Neural crest cell (in vitro differentiated cells): ENCODE results near the gene PERP. TPM values are rescaled to one million over a fixed set of nuclear protein-coding genes. Genes with fewer than 3 reads are reported as not detected.

ENCODE experiments used
- DNase-seq: peaks from one replicate; pipeline ENCODE4 v3.0.0; 2021; ENCODE audit warnings: low read depth, mixed read lengths, low spot score
- H3K27ac Mint-ChIP-seq: one replicate; pipeline ENCODE4 v1.8.0; 2021; ENCODE audit warnings: mild to moderate bottlenecking, mixed read lengths; ENCODE audit not compliant: unreplicated experiment
- H3K27me3 Mint-ChIP-seq: 2 replicates; pipeline ENCODE4 v1.8.0; 2021; ENCODE audit warnings: low read depth, mild to moderate bottlenecking, mixed read lengths
- H3K36me3 Mint-ChIP-seq: 2 replicates; pipeline ENCODE4 v1.8.0; 2021; ENCODE audit warnings: low read depth, mild to moderate bottlenecking, mixed read lengths
- H3K4me1 Mint-ChIP-seq: 2 replicates; pipeline ENCODE4 v1.8.0; 2021; ENCODE audit warnings: mixed read lengths
- H3K4me3 Mint-ChIP-seq: one replicate; pipeline ENCODE4 v1.8.0; 2021; ENCODE audit warnings: mild to moderate bottlenecking, mixed read lengths
- H3K9me3 Mint-ChIP-seq: 2 replicates; pipeline ENCODE4 v1.8.0; 2021; ENCODE audit warnings: mixed read lengths
- total RNA-seq: library from RNA; stranded (reverse); gene quantifications from 2 replicates; pipeline ENCODE4 v1.2.1, GENCODE V29; 2021
- TF ChIP-seq, protein P1 (sequence below): fragments of 200-600 bp; sonication (generic); conservative IDR thresholded peaks from 2 replicates; pipeline ENCODE4 v1.5.0; 2021; ENCODE audit warnings: antibody characterized with exemption, mild to moderate bottlenecking

PERP gene
- total RNA-seq, 1 donor from 2014 or later: 3.3 TPM

GRCh38 chr6:138109042-138109997, 2.1 kb upstream of the PERP start:
- no peaks in the 10 kb centered on the region for H3K9me3 Mint-ChIP-seq
- peak; percentile 72 for DNase-seq
- peaks cover 57% of the 10 kb centered on the region for H3K27me3 Mint-ChIP-seq
- H3K4me1 Mint-ChIP-seq: peaks cover 19% of the 10 kb centered on the region
- H3K4me3 Mint-ChIP-seq: peak overlapping the region; percentile 60
- H3K36me3 Mint-ChIP-seq: no peaks in the 10 kb centered on the region
- H3K27ac Mint-ChIP-seq: no peak overlapping the region
- TF ChIP-seq, protein P1, sequence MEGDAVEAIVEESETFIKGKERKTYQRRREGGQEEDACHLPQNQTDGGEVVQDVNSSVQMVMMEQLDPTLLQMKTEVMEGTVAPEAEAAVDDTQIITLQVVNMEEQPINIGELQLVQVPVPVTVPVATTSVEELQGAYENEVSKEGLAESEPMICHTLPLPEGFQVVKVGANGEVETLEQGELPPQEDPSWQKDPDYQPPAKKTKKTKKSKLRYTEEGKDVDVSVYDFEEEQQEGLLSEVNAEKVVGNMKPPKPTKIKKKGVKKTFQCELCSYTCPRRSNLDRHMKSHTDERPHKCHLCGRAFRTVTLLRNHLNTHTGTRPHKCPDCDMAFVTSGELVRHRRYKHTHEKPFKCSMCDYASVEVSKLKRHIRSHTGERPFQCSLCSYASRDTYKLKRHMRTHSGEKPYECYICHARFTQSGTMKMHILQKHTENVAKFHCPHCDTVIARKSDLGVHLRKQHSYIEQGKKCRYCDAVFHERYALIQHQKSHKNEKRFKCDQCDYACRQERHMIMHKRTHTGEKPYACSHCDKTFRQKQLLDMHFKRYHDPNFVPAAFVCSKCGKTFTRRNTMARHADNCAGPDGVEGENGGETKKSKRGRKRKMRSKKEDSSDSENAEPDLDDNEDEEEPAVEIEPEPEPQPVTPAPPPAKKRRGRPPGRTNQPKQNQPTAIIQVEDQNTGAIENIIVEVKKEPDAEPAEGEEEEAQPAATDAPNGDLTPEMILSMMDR: peak; percentile 99

GRCh38 chr6:138107752-138108592, 753 bp upstream of the PERP start:
- no peak for DNase-seq
- Mint-ChIP-seq H3K4me3 (peak overlapping the region; percentile 85), H3K36me3 (no peaks in the 10 kb centered on the region), H3K27me3 (peaks cover 52% of the 10 kb centered on the region), H3K4me1 (peaks cover 19% of the 10 kb centered on the region), H3K9me3 (no peaks in the 10 kb centered on the region), H3K27ac (no peak overlapping the region)
- TF ChIP-seq, protein P1: no peak

- Mint-ChIP-seq H3K27ac (no peak overlapping the region), H3K4me3 (peak overlapping the region; percentile 90), H3K36me3 (no peaks in the 10 kb centered on the region), H3K9me3 (no peaks in the 10 kb centered on the region), H3K4me1 (peaks cover 19% of the 10 kb centered on the region), H3K27me3 (peaks cover 52% of the 10 kb centered on the region)
- DNase-seq: no peak
- TF ChIP-seq, protein P1: no peak
These were observed 548 bp downstream of the PERP start for GRCh38 chr6:138106665-138107077.

DNA sequence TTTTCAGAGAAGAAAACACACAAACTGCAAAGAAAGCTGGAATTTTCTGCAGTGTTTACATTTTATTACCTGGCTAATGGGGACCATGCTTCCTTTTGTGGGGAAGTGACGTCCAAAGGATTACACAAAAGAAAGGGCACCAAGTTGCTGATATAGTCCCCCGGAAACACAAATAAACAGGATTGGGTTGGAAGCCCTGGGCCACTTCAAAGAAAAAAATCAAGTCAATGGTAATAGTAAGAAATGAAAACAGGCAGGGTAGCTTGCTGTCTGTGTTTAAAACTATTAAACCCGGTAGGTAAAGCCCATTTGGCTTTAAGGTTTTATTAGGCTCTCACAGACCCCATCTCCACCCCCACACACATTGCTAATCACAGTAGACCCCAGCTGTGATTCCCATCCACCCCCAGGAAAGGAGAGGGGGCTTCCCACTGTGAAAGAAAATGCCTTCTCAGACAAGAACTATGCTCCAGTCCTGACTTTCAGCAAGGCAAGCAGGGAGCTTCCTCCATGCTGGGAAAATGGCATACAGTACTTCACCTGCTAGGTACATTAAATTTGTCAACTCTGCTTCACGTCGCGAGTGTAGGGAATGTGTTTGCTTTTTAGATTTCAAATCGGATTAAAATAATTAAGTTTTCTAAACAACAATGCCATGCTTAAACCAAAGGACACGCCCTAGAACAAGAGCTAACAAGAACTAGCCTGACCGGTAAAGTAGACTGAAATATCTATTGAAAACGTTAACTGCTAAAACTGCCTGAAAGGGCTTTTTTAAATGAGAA, 1.1 kb downstream of the PERP start:
- no peak for DNase-seq
- Mint-ChIP-seq H3K27me3 (peaks cover 48% of the 10 kb centered on the region), H3K9me3 (no peaks in the 10 kb centered on the region), H3K36me3 (no peaks in the 10 kb centered on the region), H3K4me1 (peaks cover 19% of the 10 kb centered on the region), H3K27ac (no peak overlapping the region), H3K4me3 (peak overlapping the region; percentile 90)
- TF ChIP-seq, protein P1: no peak

- TF ChIP-seq, protein P1: no peak
- Mint-ChIP-seq H3K27ac (no peak overlapping the region), H3K9me3 (no peaks in the 10 kb centered on the region), H3K4me3 (peak overlapping the region; percentile 90), H3K27me3 (peaks cover 48% of the 10 kb centered on the region), H3K36me3 (no peaks in the 10 kb centered on the region), H3K4me1 (peaks cover 19% of the 10 kb centered on the region)
- DNase-seq: no peak
These were observed 1.8 kb downstream of the PERP start for GRCh38 chr6:138105446-138105845.
